Type B pancreatic cell (in vitro differentiated cells): ENCODE data around the gene ASXL1. TPM values are rescaled to one million over a fixed set of nuclear protein-coding genes. Genes with fewer than 3 reads are reported as not detected.

Experiments
- DNase-seq: peaks from one replicate; pipeline ENCODE4 v3.0.0; 2021; ENCODE audit warnings: mixed read lengths; ENCODE audit not compliant: unreplicated experiment; ENCODE audit errors: extremely low spot score
- H3K27ac Mint-ChIP-seq: 2 replicates; pipeline ENCODE4 v1.8.0; 2021; ENCODE audit warnings: mild to moderate bottlenecking, mixed read lengths
- H3K27me3 Mint-ChIP-seq: 2 replicates; pipeline ENCODE4 v1.8.0; 2021; ENCODE audit warnings: mixed read lengths
- H3K36me3 Mint-ChIP-seq: 2 replicates; pipeline ENCODE4 v1.8.0; 2021; ENCODE audit warnings: mixed read lengths
- H3K4me1 Mint-ChIP-seq: one replicate; pipeline ENCODE4 v1.8.0; 2021; ENCODE audit warnings: mixed read lengths; ENCODE audit not compliant: unreplicated experiment
- H3K4me3 Mint-ChIP-seq: 2 replicates; pipeline ENCODE4 v1.8.0; 2021; ENCODE audit warnings: mild to moderate bottlenecking, mixed read lengths
- H3K9me3 Mint-ChIP-seq: 2 replicates; pipeline ENCODE4 v1.8.0; 2021; ENCODE audit warnings: mixed read lengths
- CTCF ChIP-seq: fragments of 200-600 bp; sonication (generic); conservative IDR thresholded peaks from 2 replicates; pipeline ENCODE4 v1.5.0; 2021; ENCODE audit warnings: antibody characterized with exemption, mild to moderate bottlenecking
- total RNA-seq: library from RNA; stranded (reverse); gene quantifications from 2 replicates; pipeline ENCODE4 v1.2.1, GENCODE V29; 2021; ENCODE audit warnings: low replicate concordance

Gene ASXL1
- total RNA-seq, 1 donor from 2014 or later, result 157 TPM

- no peaks in the 10 kb centered on the region for H3K27me3 Mint-ChIP-seq
- H3K4me3 Mint-ChIP-seq, result no peak overlapping the region
- TF ChIP-seq CTCF, result no peak
- no peak overlapping the region for H3K27ac Mint-ChIP-seq
- peaks cover 25% of the 10 kb centered on the region for H3K36me3 Mint-ChIP-seq
- no peak for DNase-seq
- H3K9me3 Mint-ChIP-seq, result no peaks in the 10 kb centered on the region
- H3K4me1 Mint-ChIP-seq, result peaks cover 8% of the 10 kb centered on the region
These were observed 63.2 kb downstream of the ASXL1 start for GRCh38 chr20:32421290-32421689.

DNA sequence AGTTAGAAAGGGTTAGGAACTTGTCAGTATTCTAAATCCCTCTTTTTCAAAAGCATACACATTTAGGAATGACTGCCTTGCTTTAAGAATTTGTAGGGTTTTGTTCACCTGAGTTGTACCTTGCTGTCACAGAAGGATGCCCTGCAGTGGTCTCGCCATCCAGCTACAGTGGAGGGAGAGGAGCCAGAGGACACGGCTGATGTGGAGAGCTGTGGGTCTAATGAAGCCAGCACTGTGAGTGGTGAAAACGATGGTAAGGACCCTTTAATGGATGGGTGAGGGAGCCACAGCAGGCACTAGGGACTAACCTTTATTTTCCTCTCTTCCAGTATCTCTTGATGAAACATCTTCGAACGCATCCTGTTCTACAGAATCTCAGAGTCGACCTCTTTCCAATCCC, 69.9 kb downstream of the ASXL1 start:
- peaks cover 10% of the 10 kb centered on the region for H3K4me1 Mint-ChIP-seq
- DNase-seq, result no peak
- H3K9me3 Mint-ChIP-seq, result no peaks in the 10 kb centered on the region
- no peak overlapping the region for H3K27ac Mint-ChIP-seq
- no peak overlapping the region for H3K4me3 Mint-ChIP-seq
- no peaks in the 10 kb centered on the region for H3K27me3 Mint-ChIP-seq
- peaks cover 49% of the 10 kb centered on the region for H3K36me3 Mint-ChIP-seq
- no peak for TF ChIP-seq CTCF

DNA sequence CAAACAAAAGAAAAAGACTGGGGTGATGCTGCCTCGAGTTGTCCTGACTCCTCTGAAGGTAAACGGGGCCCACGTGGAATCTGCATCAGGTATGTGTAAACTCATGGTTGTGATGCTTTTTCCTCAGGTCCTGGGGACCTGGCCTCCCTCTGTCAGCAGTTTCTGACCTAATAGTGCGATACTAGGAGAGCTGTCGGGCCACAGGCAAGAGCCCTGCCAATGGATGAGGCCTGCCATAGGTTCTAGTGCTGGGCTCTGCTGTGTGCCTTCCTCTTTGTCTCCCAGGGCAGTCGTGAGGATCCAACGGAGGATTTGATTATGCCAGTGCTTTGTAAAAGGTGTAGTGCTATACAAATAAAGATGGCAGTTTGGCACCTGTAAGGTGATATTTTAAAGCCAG, 71.2 kb downstream of the ASXL1 start:
- peaks cover 59% of the 10 kb centered on the region for H3K36me3 Mint-ChIP-seq
- H3K4me1 Mint-ChIP-seq, result peaks cover 10% of the 10 kb centered on the region
- DNase-seq, result no peak
- H3K27ac Mint-ChIP-seq, result no peak overlapping the region
- H3K9me3 Mint-ChIP-seq, result no peaks in the 10 kb centered on the region
- no peaks in the 10 kb centered on the region for H3K27me3 Mint-ChIP-seq
- no peak overlapping the region for H3K4me3 Mint-ChIP-seq
- TF ChIP-seq CTCF, result no peak

DNA sequence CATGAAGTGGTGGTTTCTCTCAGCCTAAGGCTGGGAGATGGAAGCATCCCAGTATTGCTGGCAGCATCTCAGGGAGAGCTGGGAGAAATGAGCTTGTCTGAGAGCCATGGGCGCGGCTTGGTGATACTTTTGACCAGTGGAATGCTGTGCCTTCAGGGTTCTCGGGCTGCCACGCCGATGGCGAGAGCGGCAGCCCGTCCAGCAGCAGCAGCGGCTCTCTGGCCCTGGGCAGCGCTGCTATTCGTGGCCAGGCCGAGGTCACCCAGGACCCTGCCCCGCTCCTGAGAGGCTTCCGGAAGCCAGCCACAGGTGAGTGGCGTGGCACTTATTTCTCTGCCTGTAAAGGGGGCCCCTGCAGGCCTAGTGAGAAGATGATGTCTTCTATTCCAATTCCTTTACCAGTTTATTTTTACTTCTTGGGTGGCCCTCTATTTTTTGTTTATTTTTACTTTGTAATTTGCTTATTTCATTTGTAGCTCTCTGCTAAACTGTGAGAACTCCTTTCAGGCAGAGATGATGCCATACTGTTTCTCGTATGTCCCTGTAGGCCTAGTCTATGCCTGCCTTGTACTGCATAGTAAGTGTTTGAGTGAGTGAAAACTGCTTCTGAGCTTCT, 71.7 kb downstream of the ASXL1 start:
- Mint-ChIP-seq H3K4me3 (no peak overlapping the region), H3K9me3 (no peaks in the 10 kb centered on the region), H3K36me3 (peaks cover 59% of the 10 kb centered on the region), H3K4me1 (peaks cover 9% of the 10 kb centered on the region), H3K27ac (no peak overlapping the region), H3K27me3 (no peaks in the 10 kb centered on the region)
- no peak for TF ChIP-seq CTCF
- DNase-seq, result no peak

GRCh38 chr20:32431457-32431856, 73.3 kb downstream of the ASXL1 start:
- H3K36me3 Mint-ChIP-seq, result peaks cover 50% of the 10 kb centered on the region
- no peak for TF ChIP-seq CTCF
- H3K27ac Mint-ChIP-seq, result no peak overlapping the region
- peaks cover 5% of the 10 kb centered on the region for H3K4me1 Mint-ChIP-seq
- H3K4me3 Mint-ChIP-seq, result no peak overlapping the region
- no peak for DNase-seq
- no peaks in the 10 kb centered on the region for H3K27me3 Mint-ChIP-seq
- no peaks in the 10 kb centered on the region for H3K9me3 Mint-ChIP-seq

DNA sequence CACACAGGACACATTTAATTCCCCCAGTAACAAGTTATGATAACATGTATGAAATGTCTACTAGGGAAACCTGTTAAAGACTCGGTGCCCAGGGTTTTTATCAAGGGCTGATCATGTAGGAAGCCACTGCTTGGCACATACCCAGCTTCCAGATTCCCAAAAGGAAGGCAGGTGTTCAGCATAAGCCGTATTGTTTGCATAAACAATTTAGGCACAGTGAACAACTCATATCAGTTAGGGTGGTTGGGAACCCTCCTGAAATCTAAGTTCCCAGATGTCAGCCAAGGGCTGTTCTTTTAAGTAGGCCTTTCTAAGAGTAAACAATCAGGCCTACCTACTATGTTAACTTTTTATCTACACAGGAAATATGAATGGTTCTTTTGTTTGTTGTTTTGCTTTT, 74.1 kb downstream of the ASXL1 start:
- Mint-ChIP-seq H3K27ac (no peak overlapping the region), H3K4me1 (peaks cover 1% of the 10 kb centered on the region), H3K36me3 (peaks cover 48% of the 10 kb centered on the region), H3K27me3 (no peaks in the 10 kb centered on the region), H3K9me3 (no peaks in the 10 kb centered on the region), H3K4me3 (no peak overlapping the region)
- no peak for DNase-seq
- TF ChIP-seq CTCF, result no peak
